Measurements from ENCODE around the gene BCAS3.
"Not testable (repeated sequence)": the region's sequence is repeated elsewhere in the genome, so short reads cannot be mapped to it uniquely, and the experiment has no call there.

BCAS3 gene

DNA sequence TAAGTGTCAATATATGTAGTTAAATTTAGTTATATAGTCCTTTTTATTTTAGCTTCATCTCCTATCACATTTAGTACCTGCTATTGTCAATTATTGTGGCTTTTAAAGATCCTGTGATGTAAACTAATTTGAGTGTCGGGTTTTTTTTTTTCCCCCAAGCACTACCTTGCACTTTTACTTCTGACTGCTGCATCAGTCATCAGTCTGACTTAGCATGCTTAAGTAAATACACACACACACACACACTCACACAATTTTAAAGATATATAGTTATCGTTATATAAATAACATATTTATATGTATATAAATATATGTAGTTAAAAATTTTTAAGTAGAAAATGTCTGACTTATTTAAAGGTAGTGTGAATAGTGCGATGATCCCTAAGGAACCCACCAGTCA, 127.2 kb downstream of the BCAS3 start:
- no peak for DNase-seq

GRCh38 chr17:60809421-60809820, 131.8 kb downstream of the BCAS3 start:
- no peak for DNase-seq

DNA sequence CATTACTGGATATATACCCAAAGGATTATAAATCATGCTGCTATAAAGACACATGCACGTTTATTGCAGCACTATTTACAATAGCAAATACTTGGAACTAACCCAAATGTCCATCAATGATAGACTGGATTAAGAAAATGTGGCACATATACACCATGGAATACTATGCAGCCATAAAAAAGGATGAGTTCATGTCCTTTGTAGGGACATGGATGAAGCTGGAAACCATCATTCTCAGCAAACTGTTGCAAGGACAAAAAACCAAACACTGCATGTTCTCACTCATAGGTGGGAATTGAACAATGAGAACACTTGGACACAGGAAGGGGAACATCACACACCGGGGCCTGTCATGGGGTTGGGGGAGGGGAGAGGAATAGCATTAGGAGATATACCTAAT, 137.3 kb downstream of the BCAS3 start:
- not testable (repeated sequence) for DNase-seq

GRCh38 chr17:60817192-60817591, 139.5 kb downstream of the BCAS3 start:
- no peak for DNase-seq

DNA sequence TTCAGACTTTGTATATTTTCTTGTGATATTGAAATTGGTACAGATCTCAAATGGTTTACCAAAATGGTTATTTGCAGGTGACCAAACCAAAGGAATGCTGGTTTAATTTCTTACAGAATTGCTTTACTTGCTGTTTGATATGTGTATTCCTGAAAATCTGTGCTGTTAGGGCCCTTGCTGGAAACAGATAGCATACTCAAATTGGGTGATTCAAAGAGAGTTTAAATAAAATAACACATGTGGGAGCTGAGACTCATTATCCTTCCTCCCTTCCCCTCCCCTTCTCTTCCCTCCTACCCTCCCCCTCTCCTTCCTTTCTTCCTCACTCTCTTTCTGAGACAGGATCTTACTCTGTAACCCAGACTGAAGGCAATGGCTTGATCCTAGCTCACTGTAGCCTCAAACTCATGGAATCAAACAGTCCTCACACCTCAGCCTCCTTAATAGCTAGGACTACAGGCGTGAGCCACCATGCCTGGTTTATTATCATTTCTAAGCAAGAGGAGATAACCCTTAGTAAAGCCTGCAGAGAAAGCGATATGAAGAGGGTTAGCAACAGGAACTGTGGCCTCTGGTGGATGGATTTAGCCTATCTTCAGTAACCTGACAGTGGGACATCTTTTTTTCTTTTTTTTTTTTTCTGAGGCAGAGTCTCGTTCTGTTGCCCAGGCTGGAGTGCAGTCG, 141.9 kb downstream of the BCAS3 start:
- no peak for DNase-seq

DNA sequence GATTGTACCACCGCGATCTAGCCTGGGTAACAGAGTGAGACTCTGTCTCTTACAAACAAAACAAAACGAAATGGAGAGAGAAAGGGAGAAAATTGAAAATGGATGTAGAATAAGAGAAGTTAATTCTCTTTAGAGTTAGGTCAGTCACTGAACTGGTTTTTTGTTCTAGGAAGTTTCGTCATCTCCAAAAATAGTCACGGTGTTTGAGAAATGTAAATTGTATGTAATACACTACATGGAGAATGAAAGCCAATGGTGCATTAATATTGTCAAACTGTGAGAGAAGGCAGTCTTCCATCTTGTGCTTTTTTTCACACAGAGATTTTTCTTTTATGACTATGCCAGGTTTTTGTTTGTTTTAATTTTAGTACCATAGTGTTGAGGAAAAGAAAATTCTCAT, 145.9 kb downstream of the BCAS3 start:
- DNase-seq, result no peak

GRCh38 chr17:60825351-60825750, 147.7 kb downstream of the BCAS3 start:
- DNase-seq, result no peak

DNA sequence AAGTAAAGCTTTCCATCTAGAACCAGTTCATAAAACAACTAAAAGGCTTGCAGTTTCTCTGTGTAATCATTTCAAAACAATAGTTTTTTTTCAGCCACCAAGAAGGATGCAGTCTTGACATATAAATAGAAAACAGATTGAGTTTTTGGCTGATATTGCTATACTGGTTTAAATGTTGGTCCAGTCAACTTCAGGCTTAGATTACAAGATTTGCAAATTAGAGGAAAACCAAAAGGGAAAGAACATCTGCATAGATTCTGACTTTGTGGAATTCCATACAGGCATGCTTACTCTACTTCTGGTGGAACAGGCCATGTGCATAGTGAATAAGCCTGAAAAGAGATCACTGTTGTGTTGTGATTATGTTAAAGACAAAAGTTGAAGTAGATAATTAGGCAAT, 150.3 kb downstream of the BCAS3 start:
- DNase-seq, result no peak

- DNase-seq, result no peak
Measured at GRCh38 chr17:60832151-60832585, 154.5 kb downstream of the BCAS3 start.

DNA sequence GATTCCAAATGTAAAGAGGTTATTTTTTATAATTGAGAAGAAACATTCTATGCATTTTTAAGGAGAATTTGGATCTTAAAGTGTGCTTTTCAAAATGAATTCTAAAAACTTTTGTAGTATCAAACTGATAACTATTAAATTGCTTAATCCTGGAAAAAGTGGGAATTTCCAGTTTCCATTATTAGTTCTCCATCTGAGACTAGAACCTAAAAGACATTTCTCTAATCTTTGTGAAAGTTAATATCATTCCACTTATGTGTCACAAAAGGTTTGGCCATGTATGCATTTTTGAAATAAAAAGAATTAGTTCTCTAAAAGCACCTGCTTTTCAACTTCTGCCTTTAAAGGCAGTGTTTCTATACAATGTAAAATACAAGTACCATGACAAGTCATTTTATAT, 155.0 kb downstream of the BCAS3 start:
- DNase-seq, result no peak

DNA sequence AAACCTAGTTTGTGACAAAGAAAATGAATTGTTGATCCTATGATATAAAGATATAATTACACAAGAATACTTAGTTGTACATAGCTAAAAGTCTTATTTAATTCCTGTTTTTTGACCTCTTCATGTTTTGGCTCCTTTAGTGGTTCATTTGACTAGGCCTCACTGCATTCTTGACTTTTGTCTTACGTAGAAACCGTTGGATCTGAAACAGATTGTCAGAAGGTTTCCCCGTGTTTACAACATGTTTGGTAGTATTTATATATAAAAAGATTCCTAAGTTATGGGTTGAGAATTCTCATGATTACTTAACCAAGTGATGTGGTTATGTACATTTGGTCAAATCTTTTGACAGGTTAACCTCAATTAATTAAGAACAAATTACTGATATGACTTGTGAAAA, 162.8 kb downstream of the BCAS3 start:
- DNase-seq, result no peak

GRCh38 chr17:60845012-60845411, 167.4 kb downstream of the BCAS3 start:
- DNase-seq, result no peak

DNA sequence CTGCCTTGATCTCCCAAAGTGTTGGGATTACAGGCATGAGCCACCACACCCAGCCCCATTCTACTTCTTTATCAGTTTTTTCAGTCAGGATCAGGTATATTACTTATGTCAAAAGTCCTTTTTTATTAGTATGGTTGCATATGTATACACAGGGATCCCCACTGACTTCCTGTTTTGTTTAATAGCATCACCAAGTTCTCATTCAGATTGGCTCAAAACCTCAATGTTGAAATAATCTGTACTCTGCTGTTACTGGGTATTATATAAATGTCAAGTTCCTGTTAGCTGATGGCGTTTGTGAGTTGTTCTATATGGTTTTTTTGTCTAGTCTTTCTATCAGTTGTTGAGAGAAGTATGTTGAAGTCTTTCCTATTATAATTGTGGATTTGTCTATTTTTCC, 168.5 kb downstream of the BCAS3 start:
- DNase-seq, result no peak

GRCh38 chr17:60851181-60851580, 173.5 kb downstream of the BCAS3 start:
- no peak for DNase-seq

- DNase-seq, result no peak
Measured at GRCh38 chr17:60857556-60858080, 180.0 kb downstream of the BCAS3 start.

- no peak for DNase-seq
Measured at GRCh38 chr17:60862482-60862881, 184.8 kb downstream of the BCAS3 start.

DNA sequence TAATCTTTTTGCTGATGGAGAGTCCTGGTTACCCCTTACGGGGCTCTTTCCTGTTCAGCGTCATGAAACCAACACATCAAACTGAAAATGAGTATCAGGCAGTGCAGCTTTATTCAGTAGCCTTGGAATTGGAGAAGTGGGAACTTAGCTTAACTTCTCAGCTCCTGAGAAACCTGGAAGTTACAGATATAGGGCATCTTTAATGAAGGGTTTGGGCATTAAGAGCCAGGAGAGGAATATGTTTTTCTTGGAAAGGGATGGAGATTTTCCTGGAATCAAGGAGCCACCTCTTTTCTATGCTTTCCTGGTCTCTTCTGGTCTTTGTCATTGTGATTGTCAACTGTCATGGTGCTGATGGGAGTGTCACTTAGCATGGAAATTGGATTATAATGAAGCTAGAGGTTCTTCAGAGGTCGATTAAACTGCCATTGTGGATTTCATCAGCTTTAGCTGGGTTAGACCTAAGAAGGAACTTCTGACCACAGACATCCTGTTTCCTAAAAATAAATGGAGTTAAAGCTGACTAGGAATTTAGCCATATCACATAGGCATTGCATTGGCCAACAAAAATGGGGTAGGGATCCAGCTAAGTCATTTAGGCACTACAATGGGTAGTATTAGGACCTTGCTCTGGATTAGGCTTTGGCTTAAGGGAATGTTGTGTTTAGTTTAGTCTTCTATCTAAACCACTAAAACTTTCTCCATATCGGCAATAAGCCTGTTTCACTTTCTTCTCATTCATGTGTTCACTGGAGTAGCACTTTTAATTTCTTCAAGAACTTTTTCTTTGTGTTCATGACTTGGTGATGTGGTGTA, 186.4 kb downstream of the BCAS3 start:
- no peak for DNase-seq

DNA sequence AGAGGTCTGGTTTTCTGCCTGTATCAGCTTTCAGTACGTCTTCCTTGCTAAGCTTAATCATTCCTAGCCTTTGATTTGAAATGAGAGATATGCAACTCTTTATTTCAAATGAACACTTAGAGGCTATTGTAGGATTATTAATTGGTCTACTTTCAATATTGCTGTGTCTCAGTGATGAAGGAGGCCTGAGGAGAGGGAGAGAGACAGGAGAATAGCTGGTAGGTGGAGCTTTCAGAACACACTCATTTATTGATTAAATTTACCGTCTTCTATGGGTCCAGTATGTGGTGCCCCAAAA, 187.0 kb downstream of the BCAS3 start:
- DNase-seq, result no peak

DNA sequence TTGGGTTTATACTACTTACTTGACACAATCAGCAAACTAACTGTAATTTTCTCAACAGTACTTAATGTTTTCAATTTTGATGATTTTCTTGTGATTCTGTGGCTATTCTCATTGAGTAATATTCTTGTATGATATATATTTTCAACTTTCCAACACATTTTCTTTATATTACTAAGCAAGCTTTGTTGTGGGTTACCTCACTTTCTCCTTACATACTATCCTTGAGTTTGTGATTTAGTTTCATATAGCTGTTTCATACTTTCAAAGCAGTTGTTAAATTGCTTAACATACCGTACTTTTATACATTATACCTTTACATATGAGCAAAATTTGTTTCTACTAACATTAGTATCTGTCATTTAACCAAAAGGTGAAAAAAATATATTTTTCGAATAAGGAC, 197.1 kb downstream of the BCAS3 start:
- no peak for DNase-seq

GRCh38 chr17:60886731-60887613, 209.3 kb downstream of the BCAS3 start:
- DNase-seq, result not testable (repeated sequence)

GRCh38 chr17:60887614-60888028, 210.0 kb downstream of the BCAS3 start:
- DNase-seq, result no peak

- no peak for DNase-seq
Measured at GRCh38 chr17:60888812-60889709, 211.4 kb downstream of the BCAS3 start.
